Measurements from ENCODE around the gene PAPPA.

PAPPA gene

GRCh38 chr9:116152390-116152789 is 1.2 kb upstream of the PAPPA start:
- DNase-seq: no peak

GRCh38 chr9:116152941-116153764 is 438 bp upstream of the PAPPA start:
- DNase-seq: no peak

DNA sequence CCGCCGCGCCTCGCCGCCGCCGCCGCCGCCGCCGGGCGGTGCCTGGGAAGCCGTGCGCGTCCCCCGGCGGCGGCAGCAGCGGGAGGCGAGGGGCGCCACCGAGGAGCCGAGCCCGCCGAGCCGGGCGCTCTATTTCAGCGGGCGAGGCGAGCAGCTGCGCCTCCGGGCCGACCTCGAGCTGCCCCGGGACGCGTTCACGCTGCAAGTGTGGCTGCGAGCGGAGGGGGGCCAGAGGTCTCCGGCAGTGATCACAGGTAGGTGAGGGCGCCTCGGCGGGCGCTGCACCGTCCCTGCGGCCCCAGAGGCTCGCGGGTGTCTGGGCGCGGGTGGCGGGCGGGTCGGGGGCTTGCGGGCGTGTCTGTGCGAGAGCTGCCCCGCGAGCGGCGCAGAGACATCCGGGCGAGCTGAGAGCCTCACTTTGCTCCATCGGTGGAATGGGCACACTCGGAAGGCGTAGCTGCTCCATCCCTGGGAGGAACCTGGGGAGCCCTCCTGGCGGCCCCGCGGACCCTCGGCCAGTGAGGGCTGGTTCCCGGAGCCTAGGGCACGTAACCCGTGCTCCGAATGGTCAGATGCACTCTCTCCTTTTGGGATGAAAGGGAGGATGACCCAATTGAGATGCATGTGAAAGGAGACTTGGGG is 864 bp downstream of the PAPPA start:
- DNase-seq: no peak

- DNase-seq: no peak
Measured at GRCh38 chr9:116154976-116155697, 1.5 kb downstream of the PAPPA start.

GRCh38 chr9:116155698-116156039 is 2.1 kb downstream of the PAPPA start:
- no peak for DNase-seq

DNA sequence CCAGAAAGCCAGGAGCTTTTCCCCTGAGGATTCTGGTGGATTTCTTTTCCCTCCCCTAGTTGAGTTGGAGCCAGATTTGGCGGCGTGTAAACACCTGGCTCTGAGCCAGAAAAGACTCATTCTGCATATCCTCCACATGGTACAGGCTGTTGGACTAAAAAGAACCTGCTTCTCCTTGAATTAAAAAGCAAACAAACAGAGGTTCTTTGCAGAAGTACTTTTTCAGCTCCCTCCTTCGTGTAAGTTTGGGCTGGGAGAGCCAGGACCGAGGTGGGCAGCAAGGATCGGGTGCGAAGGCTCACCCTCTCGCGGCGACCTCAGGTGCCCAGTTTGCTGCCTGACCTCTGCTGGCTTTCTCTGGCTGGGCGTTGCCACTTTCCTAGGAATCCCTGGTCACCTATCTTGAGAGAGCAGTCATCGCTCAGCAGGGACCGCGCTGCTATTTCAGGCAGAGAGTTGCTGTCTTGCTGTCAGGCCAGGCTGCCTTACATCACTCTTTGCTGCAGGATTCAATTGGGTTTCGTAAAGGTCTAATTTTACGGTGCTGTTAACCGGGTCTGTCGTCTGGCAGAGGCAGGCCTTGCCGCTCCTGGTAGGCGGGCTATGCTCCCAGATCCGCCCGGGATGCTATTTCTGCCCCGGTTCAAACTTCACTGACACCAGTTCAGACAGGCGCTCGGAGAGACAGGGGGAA is 3.2 kb downstream of the PAPPA start:
- peak; percentile 35 for DNase-seq

- DNase-seq: no peak
Measured at GRCh38 chr9:116157436-116158138, 4.0 kb downstream of the PAPPA start.

- DNase-seq: no peak
Measured at GRCh38 chr9:116160676-116161571, 7.3 kb downstream of the PAPPA start.

GRCh38 chr9:116162241-116162781 is 8.7 kb downstream of the PAPPA start:
- DNase-seq: no peak

- DNase-seq: no peak
Measured at GRCh38 chr9:116163293-116164055, 9.9 kb downstream of the PAPPA start.

GRCh38 chr9:116165912-116166311 is 12.3 kb downstream of the PAPPA start:
- DNase-seq: no peak

DNA sequence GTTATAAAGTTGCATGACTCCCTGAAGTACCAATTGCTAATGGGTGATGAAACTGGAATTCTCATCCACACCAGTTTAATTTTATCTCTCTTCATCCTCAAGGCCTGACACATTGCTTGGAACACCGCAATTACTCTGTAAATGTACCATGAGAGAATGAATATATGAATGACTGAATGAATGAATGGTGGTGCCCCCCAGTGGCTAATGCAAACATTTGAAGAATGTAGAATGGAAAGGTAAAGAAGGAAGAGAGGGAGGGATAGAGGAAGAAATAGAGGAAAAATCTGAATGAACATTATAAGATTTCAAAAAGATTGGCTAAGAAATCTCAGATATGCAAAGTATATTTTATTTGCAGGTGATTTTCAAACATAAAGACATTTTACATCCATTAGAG is 13.1 kb downstream of the PAPPA start:
- no peak for DNase-seq

- no peak for DNase-seq
Measured at GRCh38 chr9:116168231-116168630, 14.6 kb downstream of the PAPPA start.

GRCh38 chr9:116172216-116172615 is 18.6 kb downstream of the PAPPA start:
- no peak for DNase-seq

- no peak for DNase-seq
Measured at GRCh38 chr9:116174347-116174746, 20.8 kb downstream of the PAPPA start.

GRCh38 chr9:116175614-116176013 is 22.0 kb downstream of the PAPPA start:
- no peak for DNase-seq

DNA sequence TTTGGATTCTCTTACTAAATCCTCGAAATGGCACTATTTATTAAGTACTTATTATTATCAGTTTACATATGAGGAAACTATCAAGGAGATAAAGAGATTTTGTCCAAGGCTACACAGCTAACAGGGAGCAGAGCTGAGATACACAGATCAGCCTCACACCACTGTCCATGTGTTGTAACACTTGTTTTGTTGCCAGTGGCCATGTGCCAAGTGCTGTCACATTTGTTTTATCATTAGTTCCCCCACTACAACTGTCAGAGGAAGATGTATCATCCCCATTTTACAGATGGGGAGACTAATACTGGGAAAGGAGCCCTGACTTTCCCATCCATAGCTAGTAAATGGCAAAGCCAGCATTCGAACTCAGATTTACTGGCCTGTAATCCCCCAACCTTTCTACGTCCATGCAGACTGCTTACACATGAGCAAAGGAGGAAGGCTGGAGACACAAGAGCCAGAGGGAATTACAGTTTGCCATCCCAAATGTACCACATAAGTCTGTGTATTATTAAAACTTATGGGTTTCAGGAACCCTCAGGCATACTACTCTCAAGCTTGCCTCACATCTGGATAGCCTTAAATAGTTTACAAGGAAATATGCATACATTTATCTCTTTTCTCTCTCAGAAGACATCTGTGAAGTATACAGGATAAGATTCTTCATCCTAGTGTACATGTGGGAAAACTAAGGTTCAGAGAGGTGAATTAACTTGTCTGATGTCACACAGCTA is 25.1 kb downstream of the PAPPA start:
- no peak for DNase-seq

DNA sequence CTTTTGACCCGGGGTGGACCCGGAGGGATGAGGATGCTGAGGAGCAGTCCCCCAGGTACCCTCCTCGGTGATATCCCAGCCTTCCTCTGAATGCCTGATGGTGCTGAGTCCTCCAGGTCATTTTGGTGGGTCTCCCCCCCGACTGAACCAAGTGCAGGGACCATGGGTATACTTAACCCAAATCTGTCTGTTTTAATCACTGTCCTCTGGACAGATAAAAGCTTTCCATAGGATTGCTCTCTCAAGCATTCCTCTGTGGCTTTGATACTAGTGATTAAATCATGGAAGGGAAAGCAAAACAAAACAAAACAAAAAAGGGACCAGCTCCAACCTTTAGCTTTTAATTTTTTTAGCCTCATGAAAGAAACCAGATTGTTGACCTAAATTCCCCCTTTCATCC is 26.0 kb downstream of the PAPPA start:
- no peak for DNase-seq

GRCh38 chr9:116181853-116182610 is 28.4 kb downstream of the PAPPA start:
- no peak for DNase-seq

Measured in NCI-H1092 (cell line).